ENCODE results near the gene LIPT2.

Gene LIPT2

GRCh38 chr11:74494916-74495315 lies 1.4 kb upstream of the LIPT2 start:
- no peak for DNase-seq

- DNase-seq: peak; percentile 85
These were observed 487 bp upstream of the LIPT2 start for GRCh38 chr11:74493791-74494630.

- DNase-seq: no peak
These were observed 1.4 kb downstream of the LIPT2 start for GRCh38 chr11:74492084-74492483.

GRCh38 chr11:74490941-74491340 lies 2.6 kb downstream of the LIPT2 start:
- no peak for DNase-seq

GRCh38 chr11:74487875-74488274 lies 5.6 kb downstream of the LIPT2 start:
- DNase-seq: no peak

GRCh38 chr11:74485868-74486267 lies 7.7 kb downstream of the LIPT2 start:
- DNase-seq: no peak

- no peak for DNase-seq
These were observed 12.7 kb downstream of the LIPT2 start for GRCh38 chr11:74480688-74481417.

GRCh38 chr11:74479732-74480123 lies 13.8 kb downstream of the LIPT2 start:
- DNase-seq: no peak

- no peak for DNase-seq
These were observed 14.4 kb downstream of the LIPT2 start for GRCh38 chr11:74478877-74479731.

GRCh38 chr11:74476536-74476935 lies 17.0 kb downstream of the LIPT2 start:
- DNase-seq: no peak

GRCh38 chr11:74474316-74474715 lies 19.2 kb downstream of the LIPT2 start:
- DNase-seq: no peak

- no peak for DNase-seq
These were observed 19.9 kb downstream of the LIPT2 start for GRCh38 chr11:74473382-74474173.

- no peak for DNase-seq
These were observed 21.7 kb downstream of the LIPT2 start for GRCh38 chr11:74471668-74472429.

- no peak for DNase-seq
These were observed 22.5 kb downstream of the LIPT2 start for GRCh38 chr11:74471037-74471436.

GRCh38 chr11:74470526-74470925 lies 23.0 kb downstream of the LIPT2 start:
- DNase-seq: no peak

- DNase-seq: no peak
These were observed 24.6 kb downstream of the LIPT2 start for GRCh38 chr11:74468936-74469335.

- DNase-seq: no peak
These were observed 25.0 kb downstream of the LIPT2 start for GRCh38 chr11:74468521-74468920.

- no peak for DNase-seq
These were observed 25.5 kb downstream of the LIPT2 start for GRCh38 chr11:74468058-74468457.

- DNase-seq: no peak
These were observed 26.3 kb downstream of the LIPT2 start, which contains the start of gene KCNE3 for GRCh38 chr11:74466916-74467885. Gene KCNE3 (minus strand): TSS chr11:74467549. CDS start chr11:74457563, 9,986 bp downstream.

- no peak for DNase-seq
These were observed 28.2 kb downstream of the LIPT2 start for GRCh38 chr11:74465291-74465708.

Measured in SHP77 treated with DMSO at 0.1 percent for 48 hours (cell line).